ENCODE measurements around the gene RNF169. TPM values are rescaled to one million over a fixed set of nuclear protein-coding genes. Genes with fewer than 3 reads are reported as not detected.

Gene RNF169
- polyA plus RNA-seq, 2 of the 4 experiments (the other 2 are of a cell fraction), result 6.3 to 11.1 TPM

- Histone ChIP-seq H3K9me3 (no peaks in the 10 kb centered on the region), H3K4me1 (peaks cover 6% of the 10 kb centered on the region; the same call in 2 of the 3 replicates), H3K4me3 (no peak overlapping the region), H3K4me2 (no peak overlapping the region), H3K27ac (no peak overlapping the region)
- 92% methylated on average over 4 of the region's 4 CpGs for WGBS (ENCODE audit: missing lambda C conversion rate)
- no peak for DNase-seq (ENCODE audit: low read depth in 1 of 2, low spot score in 1 of 2)
- ATAC-seq, result no peak
- ChIA-PET POLR2A (no interaction called here), CTCF (interaction anchor here (0.5 kb wide), 1 partner anchor 77 kb away, joined by 4 read pairs; no protein-coding TSS in a partner anchor)
- TF ChIP-seq HOXB13 (CRISPR knock-in tag; IDR thresholded peaks at IDR 0.05; ENCODE audit: low read depth) (no peak), HEYL (CRISPR knock-in tag; IDR thresholded peaks at IDR 0.05) (no peak), USF2 (IDR thresholded peaks at IDR 0.05) (peak; percentile 37)
- FAIRE-seq, result no peak
These were observed 104.6 kb downstream of the RNF169 start for GRCh38 chr11:74853223-74853622.

GRCh38 chr11:74860743-74861142 lies 112.1 kb downstream of the RNF169 start:
- Histone ChIP-seq H3K27ac (no peak overlapping the region), H3K4me1 (no peaks in the 10 kb centered on the region), H3K4me2 (no peak overlapping the region), H3K9me3 (peaks cover 33% of the 10 kb centered on the region), H3K4me3 (no peak overlapping the region)
- TF ChIP-seq HMGXB4 (CRISPR knock-in tag; IDR thresholded peaks at IDR 0.05; ENCODE audit: borderline replicate concordance) (no peak), RFX5 (IDR thresholded peaks at IDR 0.05) (no peak), JUN (IDR thresholded peaks at IDR 0.05) (no peak), E2F6 (IDR thresholded peaks at IDR 0.05; ENCODE audit: borderline replicate concordance, low read depth) (no peak), GATA3 (IDR thresholded peaks at IDR 0.05; ENCODE audit: borderline replicate concordance) (no peak), ELK1 (IDR thresholded peaks at IDR 0.05; ENCODE audit: low read depth, low read length) (no peak), CBX8 (IDR thresholded peaks at IDR 0.05) (no peak), PHF8 (IDR thresholded peaks at IDR 0.05; ENCODE audit: borderline replicate concordance, low read depth) (no peak), SREBF2 (IDR thresholded peaks at IDR 0.05) (no peak), ZC3H11A (IDR thresholded peaks at IDR 0.05) (no peak), TFCP2L1 (CRISPR knock-in tag; IDR thresholded peaks at IDR 0.05) (no peak)
- ChIA-PET POLR2A (no interaction called here), CTCF (interaction anchor here (1.0 to 1.1 kb wide), 5 partner anchors 9 to 408 kb away, joined by 3 to 5 read pairs (median 4); no protein-coding TSS in a partner anchor)
- FAIRE-seq (no peak), ATAC-seq (no peak), DNase-seq (ENCODE audit: low read depth in 1 of 2, low spot score in 1 of 2) (no peak)

GRCh38 chr11:74863410-74863809 lies 114.8 kb downstream of the RNF169 start:
- peaks cover 58% of the 10 kb centered on the region for H3K9me3 ChIP-seq
- H3K4me3 ChIP-seq, result no peak overlapping the region
- no peak overlapping the region for H3K27ac ChIP-seq
- no peak overlapping the region for H3K4me2 ChIP-seq
- 93% methylated on average over 2 of the region's 2 CpGs for WGBS (ENCODE audit: missing lambda C conversion rate)
- H3K4me1 ChIP-seq, result no peaks in the 10 kb centered on the region
- ChIA-PET CTCF (no interaction called here), POLR2A (no interaction called here)
- FAIRE-seq (no peak), ATAC-seq (no peak), DNase-seq (ENCODE audit: low read depth in 1 of 2, low spot score in 1 of 2) (no peak)
- TF ChIP-seq RNF2 (IDR thresholded peaks at IDR 0.05; ENCODE audit: borderline replicate concordance, low read depth) (no peak), HEYL (CRISPR knock-in tag; IDR thresholded peaks at IDR 0.05) (no peak), RAD21 (conservative IDR thresholded peaks at IDR 0.05 in 1 of 2, IDR thresholded peaks at IDR 0.05 in 1 of 2) (no peak), ZFP36 (IDR thresholded peaks at IDR 0.05; ENCODE audit: borderline replicate concordance, partially characterized antibody) (no peak), KDM5A (IDR thresholded peaks at IDR 0.05) (no peak), FOXS1 (CRISPR knock-in tag; IDR thresholded peaks at IDR 0.05) (no peak), BHLHE40 (IDR thresholded peaks at IDR 0.05; ENCODE audit: low read depth, low read length) (no peak), NFE2L2 (conservative IDR thresholded peaks at IDR 0.05; ENCODE audit: low read length) (no peak), RFX5 (IDR thresholded peaks at IDR 0.05) (no peak), HES2 (IDR thresholded peaks at IDR 0.05) (no peak), TP53 (CRISPR knock-in tag; IDR thresholded peaks at IDR 0.05) (no peak), BCL3 (IDR thresholded peaks at IDR 0.05) (no peak), MAX (IDR thresholded peaks at IDR 0.05) (no peak), PHF8 (IDR thresholded peaks at IDR 0.05; ENCODE audit: borderline replicate concordance, low read depth) (no peak), E2F6 (IDR thresholded peaks at IDR 0.05; ENCODE audit: borderline replicate concordance, low read depth) (no peak), ZC3H11A (IDR thresholded peaks at IDR 0.05) (no peak), ESRRA (IDR thresholded peaks at IDR 0.05; ENCODE audit: borderline replicate concordance, low read length) (no peak), CBX2 (IDR thresholded peaks at IDR 0.05; ENCODE audit: borderline replicate concordance, low read depth) (no peak)
